ENCODE results near the gene PDXDC1. TPM values are rescaled to one million over a fixed set of nuclear protein-coding genes. Genes with fewer than 3 reads are reported as not detected.
"Not testable (repeated sequence)": the region's sequence is repeated elsewhere in the genome, so short reads cannot be mapped to it uniquely, and the experiment has no call there.

PDXDC1 gene
- total RNA-seq, 1 donor from 2014 or later = 68.9 TPM

- peaks cover 80% of the 10 kb centered on the region for H3K36me3 Mint-ChIP-seq (ENCODE audit: low read depth)
- H3K9me3 Mint-ChIP-seq; intact Hi-C loops (cut with micrococcal nuclease); POLR2A ChIA-PET; DNase-seq; ATAC-seq (ENCODE audit: low read depth); CTCF ChIA-PET; H3K27me3 Mint-ChIP-seq; H3K4me1 Mint-ChIP-seq; H3K4me3 Mint-ChIP-seq; H3K27ac Mint-ChIP-seq: not testable (repeated sequence)
These were observed 52.2 kb downstream of the PDXDC1 start for GRCh38 chr16:15027051-15027450.

- ATAC-seq (ENCODE audit: low read depth); DNase-seq; H3K9me3 Mint-ChIP-seq; H3K4me3 Mint-ChIP-seq; H3K4me1 Mint-ChIP-seq; CTCF ChIA-PET; intact Hi-C loops (cut with micrococcal nuclease); POLR2A ChIA-PET; H3K27ac Mint-ChIP-seq; H3K27me3 Mint-ChIP-seq: not testable (repeated sequence)
- H3K36me3 Mint-ChIP-seq (ENCODE audit: low read depth) = peaks cover 79% of the 10 kb centered on the region
These were observed 52.9 kb downstream of the PDXDC1 start for GRCh38 chr16:15027503-15028344.

GRCh38 chr16:15028345-15028715 lies 53.5 kb downstream of the PDXDC1 start:
- intact Hi-C loops (cut with micrococcal nuclease); H3K27ac Mint-ChIP-seq; ATAC-seq (ENCODE audit: low read depth); H3K9me3 Mint-ChIP-seq; DNase-seq; CTCF ChIA-PET; H3K4me1 Mint-ChIP-seq; POLR2A ChIA-PET; H3K4me3 Mint-ChIP-seq; H3K27me3 Mint-ChIP-seq: not testable (repeated sequence)
- H3K36me3 Mint-ChIP-seq (ENCODE audit: low read depth) = peaks cover 79% of the 10 kb centered on the region

GRCh38 chr16:15028801-15029698 lies 54.2 kb downstream of the PDXDC1 start:
- H3K4me3 Mint-ChIP-seq; H3K4me1 Mint-ChIP-seq; H3K27me3 Mint-ChIP-seq; ATAC-seq (ENCODE audit: low read depth); intact Hi-C loops (cut with micrococcal nuclease); H3K27ac Mint-ChIP-seq; DNase-seq; POLR2A ChIA-PET; CTCF ChIA-PET; H3K9me3 Mint-ChIP-seq: not testable (repeated sequence)
- peaks cover 80% of the 10 kb centered on the region for H3K36me3 Mint-ChIP-seq (ENCODE audit: low read depth)

- H3K9me3 Mint-ChIP-seq; intact Hi-C loops (cut with micrococcal nuclease); POLR2A ChIA-PET; H3K27ac Mint-ChIP-seq; H3K27me3 Mint-ChIP-seq; ATAC-seq (ENCODE audit: low read depth); H3K4me3 Mint-ChIP-seq; H3K4me1 Mint-ChIP-seq; CTCF ChIA-PET; DNase-seq: not testable (repeated sequence)
- peaks cover 80% of the 10 kb centered on the region for H3K36me3 Mint-ChIP-seq (ENCODE audit: low read depth)
These were observed 54.9 kb downstream of the PDXDC1 start for GRCh38 chr16:15029749-15030148.

DNA sequence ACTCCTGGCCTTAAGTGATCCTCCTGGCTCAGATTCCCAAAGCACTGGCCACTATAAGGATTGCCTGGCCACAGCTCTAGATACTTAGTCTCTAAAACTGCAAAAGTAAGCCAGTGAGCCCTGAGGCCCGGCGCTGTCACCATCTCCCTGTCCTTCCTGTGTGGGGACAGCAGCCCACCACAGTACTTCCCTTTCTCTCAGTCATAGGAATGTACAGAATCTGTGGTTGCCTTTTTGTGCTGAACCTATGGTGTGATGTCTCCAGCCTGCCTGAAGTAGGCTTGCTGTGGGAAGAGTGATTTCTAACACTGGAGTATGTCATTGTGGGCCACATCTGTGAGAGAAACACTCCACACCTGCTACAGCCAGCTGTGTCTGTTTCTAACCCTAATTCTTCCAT lies 56.4 kb downstream of the PDXDC1 start:
- no peaks in the 10 kb centered on the region for H3K27me3 Mint-ChIP-seq
- TF ChIP-seq CTCF (IDR thresholded peaks at IDR 0.05) = no peak
- intact Hi-C loops (cut with micrococcal nuclease) = no loop called here
- ChIA-PET POLR2A (no interaction called here), CTCF (no interaction called here)
- peaks cover 85% of the 10 kb centered on the region for H3K36me3 Mint-ChIP-seq (ENCODE audit: low read depth)
- no peaks in the 10 kb centered on the region for H3K9me3 Mint-ChIP-seq
- DNase-seq (no peak), ATAC-seq (ENCODE audit: low read depth) (no peak)
- no peak overlapping the region for H3K4me3 Mint-ChIP-seq
- H3K4me1 Mint-ChIP-seq = no peaks in the 10 kb centered on the region
- H3K27ac Mint-ChIP-seq = no peak overlapping the region

DNA sequence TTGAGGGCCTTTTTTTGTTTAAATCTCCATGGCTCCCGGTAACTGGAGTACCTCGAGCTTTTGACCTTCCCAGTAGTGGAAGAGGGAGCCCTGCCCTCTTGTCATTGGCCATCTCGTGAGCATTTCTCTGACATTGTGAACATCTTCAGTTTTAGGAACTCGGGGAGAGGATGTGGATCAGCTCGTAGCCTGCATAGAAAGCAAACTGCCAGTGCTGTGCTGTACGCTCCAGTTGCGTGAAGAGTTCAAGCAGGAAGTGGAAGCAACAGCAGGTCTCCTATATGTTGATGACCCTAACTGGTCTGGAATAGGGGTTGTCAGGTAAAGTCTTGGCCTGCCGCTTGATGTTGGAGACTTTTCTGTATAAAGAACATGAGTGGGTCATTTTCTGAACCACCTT lies 56.8 kb downstream of the PDXDC1 start:
- POLR2A ChIA-PET = no interaction called here
- H3K27ac Mint-ChIP-seq = no peak overlapping the region
- peaks cover 85% of the 10 kb centered on the region for H3K36me3 Mint-ChIP-seq (ENCODE audit: low read depth)
- no peak for DNase-seq
- no peaks in the 10 kb centered on the region for H3K9me3 Mint-ChIP-seq
- intact Hi-C loops (cut with micrococcal nuclease) = no loop called here
- H3K27me3 Mint-ChIP-seq = no peaks in the 10 kb centered on the region
- H3K4me3 Mint-ChIP-seq = no peak overlapping the region
- TF ChIP-seq CTCF (IDR thresholded peaks at IDR 0.05) = no peak
- CTCF ChIA-PET = no interaction called here
- no peaks in the 10 kb centered on the region for H3K4me1 Mint-ChIP-seq
- no peak for ATAC-seq (ENCODE audit: low read depth)

Measured in activated B cell treated with CpG ODN at 0.5 μM for 24 hours (primary cell).